Stimulated activated CD8-positive, alpha-beta memory T cell treated with anti-CD3 and anti-CD28 coated beads, Interleukin-4, amount 100 ng/mL, for 24 hours (primary cell): Measurements from ENCODE around the gene PILRB.
"Not testable (repeated sequence)": the region's sequence is repeated elsewhere in the genome, so short reads cannot be mapped to it uniquely, and the experiment has no call there.

ENCODE experiments used
- DNase-seq: peaks from one replicate; pipeline ENCODE4 v3.0.0-alpha.2; 2020; ENCODE audit warnings: low read depth

Gene PILRB

DNA sequence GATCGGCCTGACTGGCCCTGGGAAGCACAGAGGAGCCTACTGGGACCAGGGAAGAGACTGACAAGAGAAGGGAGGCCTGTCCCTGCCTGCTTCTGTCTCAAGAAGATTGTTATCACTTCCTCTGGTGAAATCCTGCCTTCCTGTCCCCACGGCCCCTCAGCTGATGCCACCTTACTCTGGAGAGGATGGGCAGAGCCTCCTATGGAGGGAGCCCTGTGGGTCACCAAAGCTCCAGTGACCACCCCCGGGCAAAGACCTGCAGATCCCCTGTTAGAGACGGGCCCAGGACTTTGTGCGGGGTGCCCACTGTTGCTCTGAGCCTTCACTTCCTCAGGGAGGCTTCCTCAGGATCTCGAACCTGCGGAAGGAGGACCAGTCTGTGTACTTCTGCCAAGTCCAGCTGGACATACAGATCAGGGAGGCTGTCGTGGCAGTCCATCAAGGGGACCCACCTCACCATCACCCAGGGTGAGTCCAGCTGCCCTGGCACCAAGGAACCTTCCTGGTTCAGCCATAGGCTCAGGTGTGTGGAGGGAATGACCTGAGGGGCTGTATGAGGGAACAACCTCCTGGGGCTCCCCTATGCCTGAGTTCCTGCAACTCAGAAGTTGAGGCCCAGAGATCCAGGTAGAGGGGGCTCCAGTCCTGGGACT is 1.4 kb upstream of the PILRB start:
- DNase-seq = no peak

DNA sequence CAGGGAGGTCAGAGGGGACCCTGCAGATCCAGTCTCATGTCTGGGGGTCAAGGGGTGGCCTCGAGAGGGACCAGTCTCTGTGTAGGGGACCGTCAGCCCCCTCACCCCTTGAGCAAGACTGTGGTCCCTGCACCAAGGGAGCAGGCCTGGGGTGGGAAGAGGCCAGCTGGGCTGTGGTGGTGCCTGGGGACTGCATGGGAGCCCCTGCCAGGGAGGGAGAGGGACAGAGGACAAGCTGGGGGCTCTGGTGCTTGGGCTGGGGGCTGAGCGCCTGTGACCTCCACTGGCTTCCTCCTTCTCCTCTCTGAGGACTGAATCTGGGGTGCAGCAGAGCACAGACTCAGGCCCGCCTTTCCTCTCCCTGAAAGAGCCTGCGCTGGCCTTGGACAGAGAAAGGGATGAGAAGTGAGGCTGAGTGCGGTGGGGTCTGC is 771 bp upstream of the PILRB start:
- no peak for DNase-seq

DNA sequence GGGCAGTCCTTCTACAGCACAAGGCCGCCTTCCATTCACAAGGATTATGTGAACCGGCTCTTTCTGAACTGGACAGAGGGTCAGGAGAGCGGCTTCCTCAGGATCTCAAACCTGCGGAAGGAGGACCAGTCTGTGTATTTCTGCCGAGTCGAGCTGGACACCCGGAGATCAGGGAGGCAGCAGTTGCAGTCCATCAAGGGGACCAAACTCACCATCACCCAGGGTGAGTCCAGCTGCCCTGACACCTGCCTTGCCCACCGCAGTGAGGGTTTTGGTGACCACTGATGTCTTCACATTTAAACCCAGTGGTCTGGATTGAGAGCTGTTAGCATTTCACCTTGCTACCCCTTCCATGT is 918 bp downstream of the PILRB start:
- no peak for DNase-seq

DNA sequence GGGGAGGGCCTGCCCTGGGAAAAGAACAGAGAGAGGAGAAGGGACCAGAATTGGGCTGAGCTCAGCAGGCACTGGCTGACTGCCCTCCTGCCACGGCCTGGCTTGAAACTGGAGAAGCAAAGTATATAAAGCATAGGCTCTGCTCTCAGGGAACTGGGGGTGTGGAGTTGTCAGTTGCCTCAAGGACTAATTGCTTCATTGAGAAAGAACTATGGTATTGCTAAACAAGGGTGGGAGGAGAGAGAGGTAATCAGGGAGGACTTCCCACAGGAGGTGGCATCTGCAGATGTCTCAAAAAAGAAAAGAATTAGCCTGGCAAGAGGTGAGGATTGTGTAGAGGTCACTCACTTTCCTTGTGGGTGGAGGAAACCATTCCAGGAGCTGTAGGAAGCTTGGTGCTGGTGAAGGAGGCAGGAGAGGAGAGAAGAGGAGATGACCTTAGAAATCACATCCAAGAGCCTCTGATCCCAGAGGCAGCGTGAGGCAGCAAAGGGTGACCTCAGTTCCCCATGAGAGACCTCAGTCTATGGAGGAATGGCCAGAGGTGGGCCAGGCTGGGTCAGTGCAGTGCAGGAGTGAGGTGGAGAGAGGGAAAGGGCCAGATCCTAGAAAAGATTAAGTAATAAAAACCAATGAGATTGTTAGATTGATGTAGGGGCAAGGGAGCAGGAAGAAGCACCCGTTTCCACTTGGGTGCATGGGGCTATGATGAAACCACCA is 2.4 kb downstream of the PILRB start:
- no peak for DNase-seq

DNA sequence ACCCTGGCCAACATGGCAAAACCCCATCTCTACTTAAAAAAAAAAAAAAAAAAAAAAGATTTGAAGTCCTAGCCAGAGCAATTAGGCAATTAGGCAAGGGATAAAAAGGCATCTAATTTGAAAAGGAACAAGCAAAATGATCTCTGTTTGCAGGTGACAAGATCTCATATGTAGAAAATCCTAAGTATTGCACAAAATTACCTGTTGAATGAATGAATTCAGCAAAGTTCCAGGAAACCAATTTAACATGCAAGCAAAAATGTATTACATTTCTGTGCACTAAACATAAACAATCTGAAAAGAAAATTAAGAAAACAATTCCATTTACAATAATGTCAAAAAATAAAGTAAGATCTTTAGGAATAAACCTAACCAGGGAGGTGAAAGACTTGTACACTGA is 5.2 kb downstream of the PILRB start:
- no peak for DNase-seq

DNA sequence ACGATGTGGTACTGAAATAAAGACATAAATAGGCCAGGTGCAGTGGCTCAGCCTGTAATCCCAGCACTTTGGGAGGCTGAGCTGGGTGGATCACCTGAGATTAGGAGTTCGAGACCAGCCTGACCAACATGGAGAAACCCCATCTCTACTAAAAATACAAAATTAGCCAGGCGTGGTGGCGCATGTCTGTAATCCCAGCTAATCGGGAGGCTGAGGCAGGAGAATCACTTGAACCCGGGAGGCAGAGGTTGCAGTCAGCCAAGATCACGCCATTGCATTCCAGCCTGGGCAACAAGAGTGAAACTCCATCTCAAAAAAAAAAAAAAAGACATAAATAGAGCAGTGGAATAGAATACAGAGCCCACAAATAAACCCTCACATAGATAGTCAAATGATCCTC is 5.9 kb downstream of the PILRB start:
- not testable (repeated sequence) for DNase-seq

DNA sequence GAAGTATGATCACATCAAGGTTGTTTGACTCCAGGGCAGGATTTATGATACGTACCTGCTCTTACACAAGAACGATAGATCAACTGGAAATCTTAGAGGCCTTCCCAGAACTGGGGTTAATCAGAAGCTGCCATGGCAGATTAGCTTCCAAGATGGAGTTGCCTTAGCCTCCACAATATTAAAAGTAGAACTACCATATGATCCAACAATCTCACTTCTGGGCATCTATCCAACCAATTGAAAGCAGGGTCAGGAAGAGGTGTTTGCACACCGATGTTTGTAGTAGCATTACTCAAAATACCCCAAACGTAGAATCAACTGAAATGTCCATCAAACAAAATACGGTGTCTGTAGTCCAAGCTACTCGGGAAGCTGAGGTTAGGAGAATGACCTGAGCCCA is 6.6 kb downstream of the PILRB start:
- DNase-seq = no peak

DNA sequence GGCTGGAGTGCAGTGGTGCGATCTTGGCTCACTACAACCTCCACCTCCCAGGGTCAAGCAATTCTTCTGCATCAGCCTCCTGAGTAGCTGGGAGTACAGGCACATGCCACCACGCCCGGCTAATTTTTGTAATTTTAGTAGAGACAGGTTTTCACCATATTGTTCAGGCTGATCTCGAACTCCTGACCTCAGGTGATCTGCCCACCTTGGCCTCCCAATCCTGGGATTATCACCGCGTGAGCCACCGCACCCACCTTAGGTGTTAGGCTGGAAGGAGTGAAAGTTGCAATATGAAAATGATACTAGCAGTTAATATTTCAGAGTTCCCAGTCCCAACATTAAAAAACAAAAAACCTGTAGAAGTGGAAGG is 8.1 kb downstream of the PILRB start:
- DNase-seq = not testable (repeated sequence)

DNA sequence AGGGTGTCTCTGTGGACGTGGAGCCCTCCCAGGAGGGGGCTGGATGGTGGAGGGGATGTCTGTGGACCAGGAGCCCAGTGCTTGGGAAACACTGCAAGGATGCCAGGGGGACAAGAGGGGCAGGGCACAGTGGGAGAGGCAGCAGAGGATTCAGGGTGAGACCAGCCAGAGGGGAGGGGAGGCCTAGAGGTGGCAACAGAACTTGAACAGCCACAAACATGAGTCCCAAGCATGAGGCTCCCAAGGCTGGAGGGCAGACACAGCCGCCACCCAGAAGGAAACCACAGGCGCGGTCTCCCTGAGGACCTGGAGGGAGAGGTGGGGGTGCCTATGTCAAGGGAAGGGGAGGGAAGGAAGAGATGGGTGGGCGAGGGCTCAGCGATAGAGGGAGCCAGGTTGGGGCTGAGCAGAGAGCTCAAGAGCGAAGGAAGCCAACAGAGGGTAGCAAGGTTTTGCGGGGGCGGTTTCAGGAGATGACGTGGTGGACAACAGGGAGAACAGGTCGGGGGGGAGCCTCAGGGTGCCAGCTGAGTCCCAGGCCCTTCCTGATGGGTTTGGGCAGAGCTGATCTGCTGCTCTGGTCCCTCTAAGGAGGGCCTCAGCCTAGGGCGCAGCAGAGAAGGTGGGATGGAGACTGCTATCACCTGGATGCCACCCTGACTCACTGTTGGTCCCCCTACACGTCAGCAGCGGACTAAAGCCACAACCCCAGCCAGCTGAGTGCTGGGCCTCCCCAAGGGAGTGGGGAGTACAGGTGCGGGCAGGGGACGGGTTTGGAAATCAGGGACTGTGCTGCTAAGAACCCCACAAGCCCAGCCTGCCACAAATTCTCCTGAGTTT is 8.7 kb downstream of the PILRB start:
- DNase-seq = no peak

DNA sequence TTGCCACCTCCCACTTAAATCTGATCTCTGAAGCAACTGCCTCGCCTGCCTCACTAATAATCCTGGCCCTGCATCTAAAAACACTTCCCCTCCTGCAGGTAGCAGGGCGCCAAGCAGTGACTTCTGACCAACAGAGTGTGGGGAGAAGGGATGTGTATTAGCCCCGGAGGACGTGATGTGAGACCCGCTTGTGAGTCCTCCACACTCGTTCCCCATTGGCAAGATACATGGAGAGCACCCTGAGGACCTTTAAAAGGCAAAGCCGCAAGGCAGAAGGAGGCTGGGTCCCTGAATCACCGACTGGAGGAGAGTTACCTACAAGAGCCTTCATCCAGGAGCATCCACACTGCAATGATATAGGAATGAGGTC is 9.3 kb downstream of the PILRB start:
- no peak for DNase-seq

DNA sequence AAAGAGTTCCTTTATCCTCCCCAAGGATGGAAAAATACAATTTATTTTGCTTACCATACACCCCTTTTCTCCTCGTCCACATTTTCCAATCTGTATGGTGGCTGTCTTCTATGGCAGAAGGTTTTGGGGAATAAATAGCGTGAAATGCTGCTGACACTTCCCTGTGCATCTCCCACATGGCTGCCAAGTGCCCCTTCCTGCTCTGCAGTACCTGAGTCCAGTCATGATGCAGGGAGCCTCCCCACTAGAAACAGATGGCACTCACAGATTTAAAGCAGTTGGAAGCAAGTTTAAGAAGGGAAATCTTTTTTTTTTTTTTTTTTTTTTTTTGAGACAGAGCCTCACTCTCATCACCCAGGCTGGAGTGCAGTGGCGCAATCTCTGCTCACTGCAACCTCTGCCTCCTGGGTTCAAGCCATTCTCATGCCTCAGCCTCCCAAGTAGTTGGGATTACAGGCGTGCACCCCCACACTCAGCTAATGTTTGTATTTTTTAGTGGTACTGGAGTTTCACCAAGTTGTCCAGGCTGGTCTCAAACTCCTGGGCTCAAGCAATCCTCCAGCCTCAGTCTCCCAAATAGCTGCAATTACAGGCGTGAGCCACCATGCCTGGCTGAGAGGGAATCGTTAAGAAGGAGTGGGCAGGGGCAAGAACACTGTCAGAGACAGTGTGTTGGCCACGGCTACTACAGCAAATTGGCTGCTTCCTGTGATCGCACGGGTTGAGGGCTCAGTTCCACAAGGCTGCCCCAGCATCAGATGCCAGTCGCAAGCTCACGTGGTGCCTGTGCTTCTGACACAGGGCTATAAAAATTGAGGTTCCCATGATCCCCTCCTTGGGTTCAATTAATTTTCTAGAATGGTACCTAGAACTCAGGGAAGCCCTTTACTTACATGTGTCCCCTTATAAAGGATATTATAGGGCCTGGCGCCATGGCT is 10.0 kb downstream of the PILRB start:
- DNase-seq = no peak

DNA sequence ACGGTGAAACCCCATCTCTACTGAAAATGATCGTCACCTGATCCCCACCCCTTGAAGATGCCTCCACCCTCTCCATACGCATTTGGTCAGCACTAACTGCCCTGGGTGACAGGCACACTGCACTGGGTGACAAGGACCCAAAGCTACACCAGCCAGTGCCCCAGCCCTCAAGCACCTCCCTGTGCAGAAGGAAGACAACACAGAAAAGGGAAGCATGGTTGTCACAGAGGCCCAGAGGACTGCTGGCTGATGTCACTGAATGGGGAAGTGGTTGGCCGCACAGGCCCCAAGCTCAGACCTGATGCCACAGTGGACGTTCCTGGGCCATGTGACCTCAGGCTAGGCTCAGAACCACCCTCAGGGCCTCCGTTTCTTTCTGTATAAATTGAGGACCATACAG is 11.2 kb downstream of the PILRB start:
- DNase-seq = no peak

DNA sequence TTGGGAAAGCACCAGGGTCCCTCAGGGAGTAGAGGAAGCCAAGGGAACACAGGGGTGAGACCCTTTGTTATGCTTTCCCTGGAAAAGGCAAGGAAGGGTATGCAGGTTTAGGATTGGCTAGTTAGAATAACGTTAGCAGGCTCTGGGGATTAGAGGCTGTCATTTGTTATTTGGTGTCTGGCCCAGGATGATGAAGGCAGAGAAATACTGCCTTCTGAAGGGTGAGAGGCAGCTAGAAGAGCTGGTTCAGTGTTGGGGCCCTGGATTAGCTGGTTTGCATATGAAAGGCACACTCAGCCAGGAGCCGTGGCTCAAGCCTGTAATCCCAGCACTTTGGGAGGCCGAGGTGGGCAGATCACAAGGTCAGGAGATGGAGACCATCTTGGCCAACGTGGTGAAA is 12.4 kb downstream of the PILRB start:
- DNase-seq = no peak

DNA sequence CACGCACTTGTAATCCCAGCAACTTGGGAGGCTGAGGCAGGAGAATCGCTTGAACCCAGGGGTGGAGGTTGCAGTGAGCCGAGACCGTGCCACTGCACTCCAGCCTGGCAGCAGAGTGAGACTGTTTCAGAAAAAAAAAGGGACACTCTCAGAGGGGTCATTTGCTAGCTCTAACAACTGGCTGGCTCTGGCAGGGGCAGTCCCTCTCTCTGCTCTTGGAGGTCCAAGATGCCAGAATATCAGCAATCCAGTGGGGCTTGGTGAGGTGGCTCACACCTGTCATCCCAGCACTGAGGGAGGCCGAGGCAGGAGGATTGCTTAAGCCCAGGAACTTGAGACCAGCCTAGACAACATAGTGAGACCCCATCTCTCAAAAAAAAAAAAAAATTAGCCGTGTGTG is 12.8 kb downstream of the PILRB start:
- no peak for DNase-seq

DNA sequence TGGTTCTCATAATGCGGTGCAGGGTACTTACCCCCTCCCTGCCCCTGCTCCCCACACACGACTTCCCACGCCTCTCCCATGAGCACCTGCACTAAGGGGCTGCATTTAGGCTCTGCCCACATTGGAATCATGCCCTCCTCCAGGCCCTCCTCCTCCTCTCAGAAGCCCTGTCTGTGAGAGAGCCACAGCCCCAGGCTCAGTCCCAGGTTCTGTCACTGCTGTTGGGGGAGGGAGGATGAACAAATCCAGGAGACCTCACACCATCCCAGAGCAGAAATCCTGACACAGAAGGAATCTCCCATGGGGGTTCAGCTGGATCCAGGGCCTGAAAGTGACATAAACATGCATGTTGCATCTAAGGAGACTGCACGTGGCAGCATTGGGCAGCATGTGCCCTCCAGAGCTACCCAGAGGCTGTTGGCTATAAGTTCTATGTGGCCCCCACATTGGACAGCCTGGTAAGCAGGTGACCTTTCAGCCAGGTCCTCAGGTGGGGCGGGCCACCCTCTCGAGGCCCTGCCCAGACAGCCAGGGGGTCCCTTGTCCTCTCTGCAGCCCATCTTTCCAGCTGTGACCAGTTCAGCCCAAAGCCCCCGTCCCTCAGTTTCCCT is 13.7 kb downstream of the PILRB start:
- no peak for DNase-seq

DNA sequence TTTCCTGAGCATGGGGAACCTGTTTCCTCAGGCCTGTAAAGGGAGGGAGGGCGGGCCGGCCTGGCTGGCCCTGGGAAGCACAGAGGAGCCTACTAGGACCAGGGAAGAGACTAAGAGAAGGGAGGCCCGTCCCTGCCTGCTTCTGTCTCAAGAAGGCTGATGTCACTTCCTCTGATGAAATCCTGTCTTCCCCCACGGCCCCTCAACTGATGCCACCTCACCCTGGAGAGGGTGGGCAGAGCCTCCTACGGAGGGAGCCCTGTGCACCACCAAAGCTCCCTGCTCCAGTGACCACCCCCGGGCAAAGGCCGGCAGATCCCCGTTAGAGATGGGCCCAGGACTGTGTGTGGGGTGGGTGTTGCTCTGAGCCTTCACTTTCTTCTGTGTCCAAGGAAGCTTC is 14.3 kb downstream of the PILRB start:
- no peak for DNase-seq

DNA sequence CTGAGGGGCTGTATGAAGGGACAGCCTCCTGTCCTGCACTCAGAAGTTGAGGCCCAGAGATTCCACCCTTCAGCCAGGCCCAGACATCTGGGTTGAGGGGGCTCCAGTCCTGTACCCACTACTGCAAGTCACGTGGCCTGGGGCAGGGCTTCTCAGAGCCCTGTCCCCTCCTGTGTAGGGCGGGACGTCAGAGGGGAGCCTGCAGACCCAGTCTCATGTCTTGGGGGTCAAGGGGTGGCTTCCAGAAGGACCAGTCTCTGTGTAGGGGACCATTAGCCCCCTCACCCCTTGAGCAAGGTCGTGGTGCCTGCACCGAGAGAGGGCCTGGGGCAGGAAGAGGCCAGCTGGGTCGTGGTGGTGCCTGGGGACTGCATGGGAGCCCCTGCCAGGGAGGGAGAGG is 14.8 kb downstream of the PILRB start:
- DNase-seq = no peak

DNA sequence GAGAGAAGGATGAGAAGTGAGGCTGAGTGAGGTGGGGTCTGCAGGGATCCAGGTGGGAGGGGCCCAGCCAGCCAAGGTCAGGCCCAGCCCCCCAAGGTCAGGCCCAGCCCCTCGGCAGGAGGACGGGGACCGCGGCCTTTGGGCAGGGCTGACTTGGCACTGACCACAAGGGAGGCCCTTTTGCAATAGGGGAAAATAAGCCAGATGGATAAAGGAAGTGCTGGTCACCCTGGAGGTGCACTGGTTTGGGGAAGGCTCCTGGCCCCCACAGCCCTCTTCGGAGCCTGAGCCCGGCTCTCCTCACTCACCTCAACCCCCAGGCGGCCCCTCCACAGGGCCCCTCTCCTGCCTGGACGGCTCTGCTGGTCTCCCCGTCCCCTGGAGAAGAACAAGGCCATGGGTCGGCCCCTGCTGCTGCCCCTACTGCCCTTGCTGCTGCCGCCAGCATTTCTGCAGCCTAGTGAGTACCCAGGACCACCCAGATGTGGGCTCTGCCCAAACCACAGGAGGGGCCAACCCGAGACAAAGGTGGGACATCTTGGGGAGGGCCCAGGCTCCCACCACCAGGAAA is 15.4 kb downstream of the PILRB start, which contains the start of gene PILRA:
TSS of gene PILRA (plus strand) at position 227 of the 571 bp plus-strand sequence. CDS start at position 397, 170 bp downstream.
- DNase-seq = no peak

DNA sequence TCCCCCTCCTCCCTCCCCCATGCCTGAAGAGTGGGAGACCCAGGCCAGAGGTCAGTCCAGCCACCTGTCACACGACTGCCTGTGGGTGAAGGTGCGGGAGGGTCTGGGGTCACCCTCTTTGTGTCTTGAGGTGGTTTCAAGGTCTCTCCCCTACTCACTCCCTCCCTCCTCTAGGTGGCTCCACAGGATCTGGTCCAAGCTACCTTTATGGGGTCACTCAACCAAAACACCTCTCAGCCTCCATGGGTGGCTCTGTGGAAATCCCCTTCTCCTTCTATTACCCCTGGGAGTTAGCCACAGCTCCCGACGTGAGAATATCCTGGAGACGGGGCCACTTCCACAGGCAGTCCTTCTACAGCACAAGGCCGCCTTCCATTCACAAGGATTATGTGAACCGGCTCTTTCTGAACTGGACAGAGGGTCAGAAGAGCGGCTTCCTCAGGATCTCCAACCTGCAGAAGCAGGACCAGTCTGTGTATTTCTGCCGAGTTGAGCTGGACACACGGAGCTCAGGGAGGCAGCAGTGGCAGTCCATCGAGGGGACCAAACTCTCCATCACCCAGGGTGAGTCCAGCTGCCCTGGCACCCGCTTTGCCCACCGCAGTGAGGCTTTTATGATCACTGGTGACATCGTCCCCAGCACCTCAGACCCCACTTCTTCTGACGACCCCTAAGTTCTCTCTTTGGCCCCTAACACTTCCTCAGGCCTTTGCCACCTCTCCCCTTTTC is 16.1 kb downstream of the PILRB start:
- not testable (repeated sequence) for DNase-seq

DNA sequence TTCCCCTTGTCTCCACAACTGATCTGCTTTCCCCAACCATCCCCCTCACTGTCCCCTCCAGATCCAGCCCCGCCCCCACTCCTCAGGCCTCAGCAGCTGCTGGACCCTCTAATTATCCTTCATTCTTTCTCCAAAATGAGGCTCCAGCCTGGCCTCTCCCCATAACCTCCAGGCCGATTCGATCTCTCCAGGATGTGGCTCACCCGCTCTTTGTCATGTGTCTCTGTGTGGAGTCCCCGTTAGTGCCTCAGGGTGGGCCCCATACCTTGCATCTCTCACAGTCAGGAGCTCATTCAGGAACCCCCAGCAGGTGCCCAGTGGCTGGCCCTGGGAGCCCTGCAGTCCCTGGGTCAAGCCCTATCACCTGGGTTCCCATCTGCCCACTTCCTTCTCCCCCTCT is 16.7 kb downstream of the PILRB start:
- DNase-seq = no peak

DNA sequence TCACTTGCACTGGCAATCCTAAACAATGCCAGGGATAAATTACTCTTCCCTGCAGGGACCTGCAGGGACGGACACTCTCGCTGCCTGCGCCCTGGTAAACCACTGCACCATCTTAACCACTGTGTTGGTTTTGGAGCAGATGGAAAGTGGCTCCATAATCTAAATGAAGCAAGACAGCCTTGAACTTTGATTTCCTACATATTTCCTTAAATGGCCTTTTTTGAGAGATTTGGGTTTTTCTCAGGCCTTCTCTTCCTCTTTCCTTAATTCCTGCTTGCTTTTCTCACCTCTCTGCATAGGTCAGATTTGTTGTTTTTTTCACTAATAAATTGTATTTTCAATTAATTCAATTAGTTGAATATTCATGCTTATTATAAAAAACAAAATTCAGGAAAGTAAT is 18.1 kb downstream of the PILRB start:
- no peak for DNase-seq
